Pancreas (tissue), 10 donors: ENCODE results near the gene FABP2. TPM values are rescaled to one million over a fixed set of nuclear protein-coding genes. Genes with fewer than 3 reads are reported as not detected.
A peak's percentile ranks its signal among the peaks of the same experiment; 100 is the strongest.
"Not testable (repeated sequence)": the region's sequence is repeated elsewhere in the genome, so short reads cannot be mapped to it uniquely, and the experiment has no call there.

Experiments used
- ATAC-seq, 4 donors: fragments of 200-7000 bp; cut with Tn5 transposase; one replicate each; pipeline versions ENCODE4 v1.8.0 to v1.9.1; 2020; ENCODE audit warnings: mild to moderate bottlenecking in 4 of 4, moderate library complexity in 4 of 4
- DNase-seq, 6 donors: peaks; one replicate each; pipeline ENCODE4 v3.0.0-alpha.2; 2020
- FAIRE-seq: peaks from 2 replicates; lab custom pipeline; 2012; peaks lifted over from hg19 to GRCh38; lab: Jason Lieb, UNC
- H3K27ac ChIP-seq, 4 donors: fragments of 200-600 bp; sonication (generic); 1 replicate in 3 of 4; 2 replicates in 1 of 4; pipeline versions ENCODE4 v1.5.0 to v1.8.0; 2020
- H3K27me3 ChIP-seq, 4 donors: fragments of 200-600 bp; one replicate each; pipeline ENCODE4 v1.8.0; 2021
- H3K36me3 ChIP-seq, 3 donors: fragments of 200-600 bp; sonication (generic) in 1 of 3; one replicate each; pipeline versions ENCODE4 v1.5.0 to v1.8.0; 2020 to 2021
- H3K4me1 ChIP-seq, 3 donors: fragments of 200-600 bp; one replicate each; pipeline ENCODE4 v1.8.0; 2021
- H3K4me3 ChIP-seq, 4 donors: fragments of 200-600 bp; sonication (generic) in 2 of 4; one replicate each; pipeline versions ENCODE4 v1.5.0 to v1.8.0; 2020 to 2021
- H3K9me3 ChIP-seq, 4 donors: fragments of 200-600 bp; one replicate each; pipeline ENCODE4 v1.8.0; 2021
- CTCF ChIP-seq, 4 donors: fragments of 200-600 bp; sonication (generic) in 3 of 4; IDR thresholded peaks; one replicate each; pipeline versions ENCODE4 v1.5.0 to v1.8.0; 2021; ENCODE audit warnings: antibody characterized with exemption in 4 of 4
- WGBS, 2 donors: extraction: QIAGEN DNeasy Blood & Tissue Kit; methylation state at CpG; one replicate each; pipeline ENCODE4 v1.1.7; 2013; 5-methylcytosine and 5-hydroxymethylcytosine counted together
- intact Hi-C, 3 donors: fragments of 100-400 bp; cut with DNase I; formaldehyde crosslinking; loops; one replicate each; pipeline versions ENCODE4 v1.11.1 to v1.14.2; 2022
- polyA plus RNA-seq, 2 donors: library from polyadenylated mRNA; stranded (reverse); fragments of 200-250 nt; gene quantifications; one replicate each; pipeline ENCODE4 v1.2.3, GENCODE V29; 2013
- total RNA-seq, 6 donors: library from RNA; stranded (reverse); fragmentation: NEBNext Ultra II Directional in 4 of 6; extraction: Animal tissue kit (Norgen Biotek cat#: 25700) in 4 of 6; gene quantifications; one replicate each; pipeline versions ENCODE4 v1.2.1 to v1.2.4, GENCODE V29; 2021 to 2023
- donor health status: healthy with polysubstance abuse.
- donor health status: DM: no; HTN: no; CAD: no; lungs with moderate emphysema.
- donor health status: DM: no; HTN: no; CAD: no.
- donor health status: control.
- donor health status: control.
- donor health status: Bipolar disorder and iron deficiency.
- donor health status: DM: yes; HTN: yes; CAD: no.
- donor health status: DM: no; HTN: no; CAD: no.
- donor health status: DM: no; HTN: no; CAD: no.
- donor health status: DM: yes; HTN: yes; CAD: no.

Gene FABP2
- total and polyA plus RNA-seq, 8 donors = 0.05 TPM; not detected in 7

DNA sequence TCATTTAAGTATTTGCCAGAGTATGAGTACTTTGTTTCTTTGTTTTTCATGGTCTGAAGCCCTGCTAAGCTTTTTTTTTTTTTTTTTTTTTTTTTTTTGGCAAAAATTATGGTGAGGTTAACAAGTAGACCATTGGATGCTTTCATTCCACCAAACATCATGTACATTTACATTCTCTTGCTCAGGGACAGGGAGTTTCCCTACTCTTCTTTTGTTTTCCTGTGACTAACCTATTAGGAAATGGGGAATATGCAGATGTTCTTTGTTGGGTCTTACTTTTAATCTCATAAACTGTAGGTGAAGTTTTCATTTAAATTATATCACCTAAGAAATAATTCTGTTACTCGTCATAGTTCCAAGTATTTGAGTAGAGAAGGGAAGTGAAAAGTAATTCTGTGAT is 26.2 kb upstream of the FABP2 start:
- H3K4me3 ChIP-seq, intact Hi-C loops, H3K27ac ChIP-seq, FAIRE-seq, H3K27me3 ChIP-seq, DNase-seq, H3K9me3 ChIP-seq, ATAC-seq, H3K36me3 ChIP-seq, H3K4me1 ChIP-seq: not testable (repeated sequence)
- WGBS, 2 donors = 85 to 94% methylated on average over 1 of the region's 1 CpG

GRCh38 chr4:119343293-119343692 is 21.4 kb upstream of the FABP2 start:
- H3K9me3 ChIP-seq, H3K4me1 ChIP-seq, ATAC-seq, H3K4me3 ChIP-seq, H3K27me3 ChIP-seq, FAIRE-seq, H3K36me3 ChIP-seq, intact Hi-C loops, DNase-seq, H3K27ac ChIP-seq: not testable (repeated sequence)
- no CpG with 5 or more reads among the region's 2 CpGs for WGBS, 2 donors

DNA sequence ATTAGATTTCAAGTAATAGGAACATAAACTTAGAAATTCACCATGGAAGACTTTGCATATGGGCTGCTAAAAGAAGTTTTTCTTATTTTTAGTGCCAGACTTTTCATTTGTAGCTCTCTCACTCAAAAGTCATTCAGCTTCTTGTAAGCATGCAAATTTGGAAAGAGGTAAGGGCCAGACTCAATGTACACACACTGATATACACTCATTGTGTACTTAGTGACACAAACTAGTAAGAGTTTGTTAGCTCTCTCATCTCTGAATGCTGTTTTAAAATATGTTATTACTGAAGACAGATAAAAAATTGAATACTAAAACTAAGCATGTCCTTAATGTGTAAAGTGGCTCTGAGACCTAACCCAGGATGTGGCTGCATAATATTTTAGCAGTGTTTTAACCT is 18.0 kb upstream of the FABP2 start:
- H3K4me1 ChIP-seq, H3K27me3 ChIP-seq, DNase-seq, H3K36me3 ChIP-seq, FAIRE-seq, H3K4me3 ChIP-seq, H3K9me3 ChIP-seq, ATAC-seq, intact Hi-C loops, H3K27ac ChIP-seq: not testable (repeated sequence)

GRCh38 chr4:119337010-119337409 is 15.1 kb upstream of the FABP2 start:
- no peak for FAIRE-seq
- ATAC-seq = peak in 2 of 4 donors; percentile 52 to 80
- WGBS, 2 donors = 45 to 65% methylated on average over 1 of the region's 1 CpG

GRCh38 chr4:119336332-119336979 is 14.5 kb upstream of the FABP2 start:
- H3K4me3 ChIP-seq, H3K27ac ChIP-seq, H3K36me3 ChIP-seq, FAIRE-seq, H3K9me3 ChIP-seq, intact Hi-C loops, H3K27me3 ChIP-seq, DNase-seq, H3K4me1 ChIP-seq: not testable (repeated sequence)
- peak in 1 of 4 donors; percentile 34 for ATAC-seq
- 70 to 75% methylated on average over 3 of the region's 4 CpGs for WGBS, 2 donors

More at GRCh38 chr4:119337010-119337409, 15.1 kb upstream of the FABP2 start:
- Histone ChIP-seq H3K4me3 (no peak overlapping the region), H3K27ac (no peak overlapping the region), H3K27me3 (no peaks in the 10 kb centered on the region), H3K36me3 (no peaks in the 10 kb centered on the region), H3K9me3 (no peaks in the 10 kb centered on the region), H3K4me1 (no peaks in the 10 kb centered on the region)
- no peak for DNase-seq
- no peak for TF ChIP-seq CTCF (IDR thresholded peaks at IDR 0.05)
- intact Hi-C loops = no loop called here

DNA sequence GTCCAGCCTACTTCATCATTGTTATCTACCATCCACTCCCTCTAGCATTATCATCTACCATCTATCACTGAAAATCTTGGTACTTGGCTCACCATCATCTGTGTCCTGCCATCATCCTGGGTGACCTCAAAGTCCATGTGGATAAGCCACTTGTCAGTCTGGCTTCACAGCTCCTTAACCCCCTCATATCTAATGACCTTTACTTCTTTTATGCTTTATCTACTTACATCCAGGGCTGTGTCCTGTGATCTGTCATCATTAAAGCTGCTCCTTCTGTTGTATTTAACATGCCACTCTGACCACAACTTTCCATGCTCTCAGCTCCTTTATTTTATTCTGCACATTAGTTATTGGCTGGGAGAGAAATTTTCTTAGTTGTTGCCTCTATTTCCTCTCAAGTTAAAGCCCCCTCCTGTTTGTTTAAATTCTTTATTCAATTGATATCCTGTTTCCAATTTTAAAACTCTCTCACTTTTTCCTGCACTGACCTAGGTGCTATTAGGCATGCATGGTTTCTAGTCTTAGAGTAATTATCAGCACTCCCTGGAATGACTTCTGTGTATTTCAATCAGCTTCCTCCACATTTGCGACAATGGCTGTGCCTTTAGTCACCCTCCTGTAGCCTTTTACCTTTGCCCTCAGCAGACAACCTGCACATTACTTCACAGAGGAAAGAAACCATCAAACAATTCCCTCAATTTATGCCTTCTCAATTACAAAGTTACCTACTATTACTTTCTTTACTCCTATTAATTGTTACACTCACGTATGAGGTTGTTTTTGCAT is 8.1 kb upstream of the FABP2 start:
- no peaks in the 10 kb centered on the region for H3K36me3 ChIP-seq
- TF ChIP-seq CTCF (IDR thresholded peaks at IDR 0.05) = no peak
- no peaks in the 10 kb centered on the region for H3K4me1 ChIP-seq
- H3K27ac ChIP-seq = no peak overlapping the region
- H3K9me3 ChIP-seq = no peaks in the 10 kb centered on the region
- H3K4me3 ChIP-seq = no peak overlapping the region
- intact Hi-C loops = no loop called here
- 61 to 65% methylated on average over 2 of the region's 2 CpGs for WGBS, 2 donors
- FAIRE-seq (no peak), DNase-seq (no peak), ATAC-seq (no peak)
- no peaks in the 10 kb centered on the region for H3K27me3 ChIP-seq

- FAIRE-seq = no peak
- Histone ChIP-seq H3K9me3 (no peaks in the 10 kb centered on the region), H3K27ac (no peak overlapping the region), H3K4me1 (no peaks in the 10 kb centered on the region), H3K4me3 (no peak overlapping the region), H3K36me3 (no peaks in the 10 kb centered on the region), H3K27me3 (no peaks in the 10 kb centered on the region)
- TF ChIP-seq CTCF (IDR thresholded peaks at IDR 0.05) = no peak
- 52 to 56% methylated on average over 2 of the region's 2 CpGs for WGBS, 2 donors
- ATAC-seq = no peak
- intact Hi-C loops = no loop called here
- no peak for DNase-seq
Observed at GRCh38 chr4:119328695-119329094, 6.8 kb upstream of the FABP2 start.
